Stimulated activated CD4-positive, alpha-beta T cell treated with anti-CD3 and anti-CD28 coated beads, Interleukin-2, amount 100 ng/mL, for 4 hours (primary cell): Measurements from ENCODE around the gene TPRG1L.

Experiments
- DNase-seq: peaks from one replicate; pipeline ENCODE4 v3.0.0-alpha.2; 2020; ENCODE audit warnings: low read depth

Gene TPRG1L

DNA sequence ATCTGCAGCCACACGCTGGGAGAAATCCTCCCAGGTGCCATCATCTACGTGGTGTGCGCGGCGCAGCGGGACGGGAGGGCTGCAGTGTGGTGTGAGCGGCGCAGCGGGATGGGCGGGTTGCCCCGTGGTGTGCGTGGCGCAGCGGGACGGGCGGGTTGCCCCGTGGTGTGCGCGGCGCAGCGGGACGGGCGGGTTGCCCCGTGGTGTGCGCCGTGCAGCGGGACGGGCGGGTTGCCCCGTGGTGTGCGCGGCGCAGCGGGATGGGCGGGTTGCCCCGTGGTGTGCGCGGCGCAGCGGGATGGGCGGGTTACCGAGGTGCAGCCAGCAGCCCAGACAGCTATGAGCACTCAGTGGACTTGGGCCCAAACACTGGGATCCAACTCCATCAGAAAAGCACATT is 20.4 kb downstream of the TPRG1L start:
- no peak for DNase-seq

DNA sequence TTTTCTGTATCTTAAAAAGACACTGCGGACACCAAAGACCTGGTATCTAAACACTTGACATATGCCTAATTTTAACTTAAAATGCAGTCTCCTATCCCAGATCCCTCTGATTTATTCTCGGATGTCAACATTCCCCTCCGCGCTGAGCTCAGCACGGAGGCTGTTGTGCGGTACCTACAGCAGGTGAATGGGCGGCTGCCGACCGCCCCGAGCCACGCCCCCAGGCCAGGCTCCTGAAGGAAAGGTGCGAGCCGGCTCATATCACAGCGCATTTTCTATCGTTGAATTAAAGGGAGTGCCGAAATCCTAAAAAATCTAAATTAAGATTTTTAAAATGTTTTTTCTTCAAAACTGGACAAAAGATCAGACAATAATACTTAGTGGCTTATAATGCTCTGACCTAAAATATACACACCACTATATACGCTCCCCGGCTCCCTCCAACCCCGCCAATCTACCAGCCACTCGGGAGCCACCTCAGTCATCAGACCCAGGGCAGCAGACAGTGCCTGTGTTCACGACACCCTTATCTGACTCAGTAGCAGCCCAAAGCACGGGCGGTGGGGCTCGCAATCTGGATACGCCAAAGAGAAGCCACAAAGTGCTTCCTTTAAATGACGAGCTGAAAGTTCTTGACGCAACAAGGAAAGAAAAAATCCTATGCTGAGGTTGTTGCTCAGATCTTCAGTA is 21.0 kb downstream of the TPRG1L start:
- DNase-seq = no peak

- DNase-seq = no peak
These were observed 21.8 kb downstream of the TPRG1L start for GRCh38 chr1:3646596-3646995.

DNA sequence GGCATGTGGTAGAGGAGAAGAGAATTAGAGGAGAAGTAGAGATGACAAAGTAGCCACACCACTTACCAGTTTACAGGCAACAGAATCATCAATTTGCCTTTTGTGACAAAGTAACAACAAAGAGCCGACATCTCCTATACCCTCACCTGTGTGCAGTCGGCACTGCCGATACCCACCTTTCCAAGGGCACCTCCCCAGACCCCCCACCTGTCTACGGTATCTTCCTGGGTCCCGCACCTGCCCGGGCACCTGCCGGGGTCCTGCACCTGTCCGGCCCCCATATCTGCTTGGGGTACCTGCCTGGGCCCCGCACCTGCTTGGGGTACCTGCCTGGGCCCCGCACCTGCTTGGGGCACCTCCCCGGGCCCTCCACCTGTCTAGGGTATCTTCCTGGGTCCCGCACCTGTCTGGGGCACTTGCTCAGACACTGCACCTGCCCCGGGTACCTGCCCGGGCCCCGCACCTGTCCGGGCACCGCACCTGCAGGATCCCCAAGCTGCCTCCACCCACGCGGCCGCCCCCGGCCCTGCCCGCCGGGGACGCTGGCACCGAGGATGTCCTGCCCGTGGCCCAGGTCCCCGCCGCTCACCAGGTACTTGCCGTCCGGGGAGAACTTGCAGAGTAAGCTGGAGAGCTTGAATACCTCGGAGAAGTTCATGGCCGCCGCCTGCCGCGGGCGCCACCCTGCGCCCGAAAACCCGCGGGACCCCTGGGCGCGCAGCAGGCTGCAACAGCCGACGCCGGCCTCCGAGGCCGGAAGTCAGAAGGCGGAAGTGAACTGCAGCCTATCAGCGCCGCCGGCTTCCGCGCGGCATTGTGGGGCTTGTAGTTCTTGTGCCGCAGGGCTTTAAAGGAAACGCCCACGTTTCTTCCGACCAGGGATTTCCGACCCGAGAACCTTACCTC is 24.8 kb downstream of the TPRG1L start, which contains the start of gene WRAP73:
Gene WRAP73 (minus strand): TSS at position 762 of the 906 bp plus-strand sequence. CDS start 104 bp downstream, at position 658.
- peak; percentile 88 for DNase-seq

GRCh38 chr1:3650248-3651025 is 25.6 kb downstream of the TPRG1L start:
- DNase-seq = no peak

- no peak for DNase-seq
These were observed 26.5 kb downstream of the TPRG1L start for GRCh38 chr1:3651026-3651929.

- no peak for DNase-seq
These were observed 27.2 kb downstream of the TPRG1L start, which contains the start of gene TP73 for GRCh38 chr1:3651930-3652547. TP73 (plus strand) TSS chr1:3652516; CDS start chr1:3682366, 29,850 bp downstream.

- DNase-seq = no peak
These were observed 27.9 kb downstream of the TPRG1L start for GRCh38 chr1:3652548-3653285.

GRCh38 chr1:3653286-3653618 is 28.4 kb downstream of the TPRG1L start:
- DNase-seq = no peak

- DNase-seq = no peak
These were observed 29.9 kb downstream of the TPRG1L start for GRCh38 chr1:3654549-3655281.

GRCh38 chr1:3656450-3657095 is 31.8 kb downstream of the TPRG1L start:
- DNase-seq = no peak

GRCh38 chr1:3657096-3657475 is 32.3 kb downstream of the TPRG1L start:
- no peak for DNase-seq

- DNase-seq = no peak
These were observed 32.9 kb downstream of the TPRG1L start for GRCh38 chr1:3657578-3658230.

- no peak for DNase-seq
These were observed 33.4 kb downstream of the TPRG1L start for GRCh38 chr1:3658231-3658615.

DNA sequence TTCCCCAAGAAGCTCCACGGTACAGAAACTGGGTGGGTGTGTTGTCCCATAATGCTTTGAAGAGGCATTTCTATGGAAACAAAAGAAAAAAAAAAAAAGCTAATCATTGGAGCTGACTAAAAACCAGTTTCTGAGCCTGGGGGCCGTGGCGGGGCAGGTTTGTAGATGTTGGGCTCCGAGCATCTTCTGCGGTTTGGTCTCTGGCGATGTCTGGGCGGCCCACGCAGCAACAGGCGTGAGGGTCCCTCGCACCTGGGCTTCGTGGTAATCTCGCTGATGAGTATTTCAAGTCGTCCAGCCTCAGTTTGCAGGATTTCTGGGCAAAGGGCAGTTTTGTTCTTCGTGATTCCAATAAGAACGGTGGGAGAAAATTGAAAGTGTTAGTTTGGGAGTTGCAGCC is 34.3 kb downstream of the TPRG1L start:
- DNase-seq = no peak

GRCh38 chr1:3660704-3661103 is 35.9 kb downstream of the TPRG1L start:
- DNase-seq = no peak

GRCh38 chr1:3661631-3662030 is 36.8 kb downstream of the TPRG1L start:
- no peak for DNase-seq

DNA sequence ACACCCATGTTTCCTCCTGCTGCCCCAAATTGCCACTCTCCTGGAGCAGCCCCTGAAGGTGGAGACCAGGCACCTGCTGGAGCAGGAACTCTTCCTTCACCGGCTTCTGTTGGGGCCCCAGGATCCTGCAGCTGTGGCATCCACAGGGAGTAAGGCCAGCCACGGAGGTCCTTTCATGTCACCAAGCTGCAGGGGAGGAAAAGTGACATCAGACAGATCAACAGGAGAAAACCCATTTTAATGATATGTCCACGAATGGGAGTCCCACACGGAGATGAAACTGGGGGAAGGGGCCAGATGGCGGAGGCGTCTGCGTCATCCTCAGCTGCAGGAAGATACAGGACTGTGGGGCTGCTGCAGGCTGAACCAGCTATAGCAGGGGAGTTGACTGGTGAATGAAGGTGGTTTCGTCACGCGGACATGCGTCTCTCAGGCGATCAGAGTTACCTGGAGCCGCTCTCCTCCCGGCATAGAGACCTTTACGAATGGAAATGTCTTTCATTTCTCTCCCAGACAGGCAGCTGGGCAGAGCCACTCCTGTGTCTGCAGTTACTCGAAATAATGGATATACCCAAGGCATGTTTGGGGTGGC is 37.4 kb downstream of the TPRG1L start:
- no peak for DNase-seq
